Ramos (cell line): ENCODE data around the gene ASIC1.
"Not testable (repeated sequence)": the region's sequence is repeated elsewhere in the genome, so short reads cannot be mapped to it uniquely, and the experiment has no call there.

Experiments used
- in situ Hi-C: fragments of 300-500 bp; cut with MboI; formaldehyde crosslinking; loops from one replicate; pipeline ENCODE4 v1.14.3; 2022; ENCODE audit warnings: low sequenced_read_pairs; ENCODE audit not compliant: unreplicated experiment

ASIC1 gene

DNA sequence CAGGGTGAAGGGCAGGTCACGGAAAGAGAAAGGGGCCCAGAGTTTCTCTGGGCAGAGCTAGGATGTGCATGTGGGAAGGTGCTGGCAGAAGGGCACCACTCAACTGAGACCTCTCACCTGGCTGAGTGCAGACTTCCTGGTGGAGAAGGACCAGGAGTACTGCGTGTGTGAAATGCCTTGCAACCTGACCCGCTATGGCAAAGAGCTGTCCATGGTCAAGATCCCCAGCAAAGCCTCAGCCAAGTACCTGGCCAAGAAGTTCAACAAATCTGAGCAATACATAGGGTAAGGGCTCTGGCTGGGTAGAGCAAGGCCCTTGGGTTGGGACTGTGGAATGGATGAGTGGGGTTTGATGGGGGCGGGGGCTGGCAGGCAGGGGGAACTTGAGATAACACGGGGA lies 22.4 kb downstream of the ASIC1 start:
- in situ Hi-C loops, result no loop called here

DNA sequence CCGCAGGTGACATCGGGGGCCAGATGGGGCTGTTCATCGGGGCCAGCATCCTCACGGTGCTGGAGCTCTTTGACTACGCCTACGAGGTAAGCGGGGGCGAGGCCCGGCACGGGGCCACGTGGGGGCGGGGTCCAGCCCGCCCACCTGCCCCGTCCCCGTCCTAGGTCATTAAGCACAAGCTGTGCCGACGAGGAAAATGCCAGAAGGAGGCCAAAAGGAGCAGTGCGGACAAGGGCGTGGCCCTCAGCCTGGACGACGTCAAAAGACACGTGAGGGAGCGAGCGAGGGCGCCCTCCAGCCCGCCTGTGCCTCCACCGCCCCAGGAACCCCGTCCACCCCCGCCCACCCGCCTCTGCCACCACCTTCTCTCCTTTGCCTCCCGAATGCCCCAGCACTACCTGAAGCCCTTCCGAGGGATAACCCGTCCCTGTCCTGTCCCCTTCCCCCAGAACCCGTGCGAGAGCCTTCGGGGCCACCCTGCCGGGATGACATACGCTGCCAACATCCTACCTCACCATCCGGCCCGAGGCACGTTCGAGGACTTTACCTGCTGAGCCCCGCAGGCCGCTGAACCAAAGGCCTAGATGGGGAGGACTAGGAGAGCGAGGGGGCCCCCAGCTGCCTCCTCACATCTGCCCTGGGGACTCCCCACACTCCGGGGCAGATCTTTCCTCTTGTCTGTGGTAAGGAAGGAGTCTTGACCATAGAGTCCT lies 23.9 kb downstream of the ASIC1 start:
- in situ Hi-C loops, result no loop called here

DNA sequence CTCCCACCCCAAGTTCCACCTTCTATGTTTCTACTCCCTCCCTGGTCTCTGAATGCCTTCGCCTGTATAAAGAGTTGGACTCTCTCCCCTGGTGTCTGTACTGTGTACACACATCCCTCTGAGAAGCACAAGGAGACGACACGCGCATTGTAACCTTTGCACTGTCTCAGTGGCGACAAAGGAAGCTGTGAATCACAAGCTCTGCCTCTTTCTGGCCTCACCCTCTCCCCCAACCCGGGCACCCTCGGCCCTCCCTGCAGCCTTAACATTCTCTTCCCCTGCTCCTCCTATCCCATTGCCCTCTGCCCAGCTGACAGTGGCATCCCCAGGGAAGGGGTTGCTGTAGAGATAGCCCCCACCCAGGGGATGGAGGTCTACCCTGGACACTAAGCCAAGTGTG lies 25.2 kb downstream of the ASIC1 start:
- in situ Hi-C loops, result no loop called here

DNA sequence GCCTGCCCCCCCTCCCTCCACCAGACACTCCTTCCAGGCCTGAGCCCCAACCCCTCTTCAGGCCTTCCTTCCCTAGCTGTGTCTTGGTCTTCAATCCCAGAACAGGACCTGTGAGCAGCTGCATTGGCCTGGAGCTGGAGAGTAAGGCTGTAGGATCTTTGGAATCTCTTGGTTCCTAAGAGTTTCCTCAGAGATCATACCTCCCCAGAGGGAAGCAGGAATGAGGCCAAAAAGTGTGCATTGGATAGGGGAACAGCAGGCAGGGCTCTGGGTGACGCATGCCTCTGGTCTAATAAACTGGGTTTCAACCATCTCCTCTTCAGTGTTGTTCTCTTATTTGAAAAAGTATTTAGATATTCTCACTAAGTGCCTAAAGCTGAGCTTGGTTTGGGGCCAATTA lies 25.9 kb downstream of the ASIC1 start:
- in situ Hi-C loops, result no loop called here

DNA sequence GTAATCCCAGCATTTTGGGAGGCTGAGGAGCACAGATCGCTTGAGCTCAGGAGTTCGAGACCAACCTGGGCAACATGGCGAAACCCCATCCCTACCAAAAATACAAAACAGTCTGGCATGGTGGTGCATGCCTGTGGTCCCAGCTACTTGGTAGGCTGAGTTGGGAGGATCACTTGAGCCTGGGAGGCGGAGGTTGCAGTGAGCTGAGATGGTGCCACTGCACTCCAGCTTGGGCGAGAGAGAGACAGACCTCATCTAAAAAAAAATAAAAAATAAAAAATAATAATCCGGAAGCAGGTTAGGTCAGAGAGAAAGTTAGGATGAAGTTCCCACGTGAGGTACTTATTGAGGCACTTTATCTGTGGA lies 27.0 kb downstream of the ASIC1 start:
- in situ Hi-C loops, result not testable (repeated sequence)

DNA sequence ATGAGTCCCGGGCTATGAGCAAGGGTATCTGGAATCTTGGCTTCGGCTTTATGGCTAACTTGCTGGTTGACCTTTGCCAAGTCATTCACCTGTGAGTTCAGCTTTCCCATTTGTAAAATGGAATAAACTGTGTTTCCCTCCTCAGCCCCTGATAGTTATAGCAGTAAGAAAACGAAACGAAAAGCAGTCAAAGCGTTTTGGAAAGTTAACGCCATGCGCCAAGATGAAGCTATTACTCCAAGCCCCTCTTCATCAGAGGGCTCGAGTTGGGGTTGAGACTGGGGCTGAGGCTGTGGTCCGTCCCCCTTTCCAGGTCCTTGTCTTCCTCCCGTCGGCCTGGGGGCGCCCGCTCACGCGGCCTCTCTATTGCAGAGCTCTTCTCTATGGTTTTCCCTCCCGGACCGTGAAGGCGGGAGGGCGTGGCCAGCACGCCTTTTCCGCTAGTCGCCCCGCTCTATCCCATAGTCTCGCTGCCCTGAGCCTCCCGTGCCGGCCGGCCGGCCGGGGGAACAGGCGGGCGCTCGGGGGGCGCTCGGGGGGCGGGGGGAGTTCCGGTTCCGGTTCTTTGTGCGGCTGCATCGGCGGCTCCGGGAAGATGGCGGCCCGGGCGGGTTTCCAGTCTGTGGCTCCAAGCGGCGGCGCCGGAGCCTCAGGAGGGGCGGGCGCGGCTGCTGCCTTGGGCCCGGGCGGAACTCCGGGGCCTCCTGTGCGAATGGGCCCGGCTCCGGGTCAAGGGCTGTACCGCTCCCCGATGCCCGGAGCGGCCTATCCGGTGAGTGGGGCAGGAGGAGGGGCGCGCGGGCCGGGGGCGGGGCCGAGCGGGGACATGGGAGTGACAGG lies 27.6 kb downstream of the ASIC1 start, which contains the start of gene SMARCD1:
TSS of gene SMARCD1 (plus strand) at position 568 of the 840 bp plus-strand sequence. CDS start at position 596, 28 bp downstream.
- in situ Hi-C loops, result no loop called here

DNA sequence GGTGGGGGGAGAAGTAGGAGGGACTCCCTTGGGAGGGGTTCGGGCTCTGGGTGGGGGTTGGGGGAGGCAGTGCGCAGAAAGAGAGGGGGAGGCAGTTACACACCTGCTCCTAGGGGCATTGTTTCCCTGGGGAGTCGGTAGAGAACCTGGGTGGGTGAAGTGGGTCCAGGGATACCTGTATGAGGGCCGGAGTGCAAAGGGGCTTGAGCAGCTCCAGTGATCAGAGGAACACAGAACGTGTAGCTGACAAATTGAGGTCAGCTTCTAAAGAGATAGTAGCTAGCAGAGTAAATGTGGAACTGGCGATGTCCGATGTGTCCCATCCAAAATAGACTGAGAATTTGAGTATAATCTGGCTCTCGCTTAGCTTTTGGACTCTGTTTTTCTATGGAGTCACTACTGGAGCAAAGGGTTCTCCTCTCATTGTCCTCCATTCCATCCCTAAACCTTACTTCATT lies 28.2 kb downstream of the ASIC1 start:
- in situ Hi-C loops, result no loop called here

DNA sequence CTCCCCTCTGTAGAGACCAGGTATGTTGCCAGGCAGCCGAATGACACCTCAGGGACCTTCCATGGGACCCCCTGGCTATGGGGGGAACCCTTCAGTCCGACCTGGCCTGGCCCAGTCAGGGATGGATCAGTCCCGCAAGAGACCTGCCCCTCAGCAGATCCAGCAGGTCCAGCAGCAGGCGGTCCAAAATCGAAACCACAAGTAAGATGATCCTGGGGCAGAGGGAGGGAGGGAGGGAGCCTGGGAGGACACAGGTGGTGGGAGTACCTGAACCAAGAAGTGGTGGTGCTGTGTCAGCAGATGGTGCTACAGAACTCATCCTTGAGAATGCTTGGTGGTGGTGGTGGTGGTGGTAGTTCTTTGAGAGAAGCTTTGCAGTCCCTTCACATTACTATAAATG lies 28.8 kb downstream of the ASIC1 start:
- in situ Hi-C loops, result no loop called here

DNA sequence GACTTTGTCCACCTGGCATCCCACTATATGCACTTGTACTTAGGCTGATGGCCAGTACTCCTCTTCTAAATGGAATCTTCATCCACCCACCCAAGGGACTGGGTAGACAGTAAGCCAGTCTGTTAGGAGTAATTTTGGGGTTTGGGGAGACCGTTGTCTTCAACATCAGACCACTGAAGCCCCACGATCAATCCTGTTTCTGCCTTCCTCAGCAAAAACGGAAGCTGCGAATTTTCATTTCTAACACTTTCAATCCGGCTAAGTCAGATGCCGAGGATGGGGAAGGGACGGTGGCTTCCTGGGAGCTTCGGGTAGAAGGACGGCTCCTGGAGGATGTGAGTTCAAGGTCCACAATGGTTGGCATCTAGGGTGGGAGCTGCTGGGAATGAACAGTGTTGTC lies 29.8 kb downstream of the ASIC1 start:
- in situ Hi-C loops, result no loop called here

DNA sequence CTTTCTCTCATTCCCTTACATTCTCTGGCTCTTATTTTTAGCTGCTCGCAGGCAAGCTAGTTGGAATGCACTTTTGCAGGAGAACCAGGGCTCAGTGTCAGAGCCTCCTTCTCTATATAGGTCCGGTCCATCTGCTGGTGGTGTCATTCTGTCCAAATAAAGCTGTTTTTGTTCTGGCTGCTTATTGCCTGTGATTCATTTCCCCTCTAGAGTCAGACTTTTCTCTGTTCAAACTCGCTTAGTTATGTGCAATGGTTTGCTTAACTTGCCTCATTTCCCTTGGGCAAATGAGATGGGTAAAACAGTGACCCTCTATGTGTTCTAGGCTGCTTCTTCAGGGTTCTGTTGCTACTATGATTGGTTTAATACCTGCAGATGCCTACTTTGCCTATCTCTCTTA lies 30.6 kb downstream of the ASIC1 start:
- in situ Hi-C loops, result no loop called here

DNA sequence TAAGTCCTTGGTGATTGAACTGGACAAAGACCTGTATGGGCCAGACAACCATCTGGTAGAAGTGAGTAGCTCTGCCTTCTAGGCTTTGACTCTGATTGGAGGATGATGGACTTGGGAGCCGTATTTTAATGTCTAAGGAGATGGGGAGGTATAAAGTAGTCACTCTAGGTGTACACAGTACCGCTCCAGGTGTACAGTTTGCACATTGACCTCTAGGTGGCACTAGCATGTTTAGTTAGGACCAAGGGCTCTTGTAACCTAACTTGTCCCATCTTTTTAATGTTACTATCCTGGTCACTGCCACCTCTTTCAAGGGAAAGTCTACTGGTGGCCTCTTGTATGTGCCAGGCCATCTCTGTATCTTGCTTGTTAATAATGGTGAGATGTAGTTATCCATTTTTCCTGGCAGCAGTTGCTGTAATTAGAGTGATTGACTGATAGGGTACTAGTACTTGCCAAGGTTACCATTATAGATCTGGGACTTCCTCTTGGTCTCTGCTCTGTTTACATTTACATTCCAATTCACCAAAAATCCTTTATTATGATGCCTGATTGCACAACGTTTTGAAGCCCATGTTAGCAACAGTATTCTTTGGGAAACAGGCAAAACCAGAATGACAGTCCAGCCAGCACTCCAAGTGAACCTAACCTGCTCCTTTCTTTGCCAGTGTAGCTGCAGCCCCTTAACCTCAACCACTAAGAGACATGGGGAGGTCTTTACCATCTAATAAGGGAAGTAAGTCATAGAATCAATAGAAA lies 31.4 kb downstream of the ASIC1 start:
- in situ Hi-C loops, result no loop called here

DNA sequence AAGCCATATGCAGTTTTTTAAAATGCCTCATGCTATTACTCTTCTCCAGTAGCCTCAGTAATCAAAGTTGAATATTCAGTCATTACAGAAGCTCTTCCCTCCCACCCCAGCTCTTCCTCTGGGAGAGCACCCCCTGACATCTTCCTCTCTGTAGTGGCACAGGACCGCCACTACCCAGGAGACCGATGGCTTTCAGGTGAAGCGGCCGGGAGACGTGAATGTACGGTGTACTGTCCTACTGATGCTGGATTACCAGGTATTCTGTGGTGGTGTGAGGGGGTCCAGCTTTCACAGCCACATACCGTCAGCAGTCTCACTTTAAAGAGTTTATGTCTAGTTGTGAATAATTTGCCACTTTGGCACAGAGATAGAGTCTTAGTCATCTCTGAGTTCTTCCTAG lies 32.3 kb downstream of the ASIC1 start:
- in situ Hi-C loops, result no loop called here

DNA sequence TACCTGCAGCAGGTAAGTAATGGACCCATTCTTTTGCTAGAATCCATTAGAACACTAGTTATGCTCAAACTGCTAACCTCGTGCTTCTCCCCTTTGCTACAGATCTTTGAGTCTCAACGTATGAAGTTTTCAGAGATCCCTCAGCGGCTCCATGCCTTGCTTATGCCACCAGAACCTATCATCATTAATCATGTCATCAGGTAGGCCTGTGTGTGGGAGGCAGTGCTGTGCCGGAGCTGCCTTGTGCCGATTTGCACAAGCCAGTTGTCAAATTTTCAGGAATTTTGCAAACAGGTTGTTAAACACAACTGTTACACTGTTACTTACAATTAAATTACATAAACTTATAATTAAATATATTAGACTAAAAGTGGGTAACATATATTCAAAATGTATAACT lies 33.0 kb downstream of the ASIC1 start:
- in situ Hi-C loops, result no loop called here

DNA sequence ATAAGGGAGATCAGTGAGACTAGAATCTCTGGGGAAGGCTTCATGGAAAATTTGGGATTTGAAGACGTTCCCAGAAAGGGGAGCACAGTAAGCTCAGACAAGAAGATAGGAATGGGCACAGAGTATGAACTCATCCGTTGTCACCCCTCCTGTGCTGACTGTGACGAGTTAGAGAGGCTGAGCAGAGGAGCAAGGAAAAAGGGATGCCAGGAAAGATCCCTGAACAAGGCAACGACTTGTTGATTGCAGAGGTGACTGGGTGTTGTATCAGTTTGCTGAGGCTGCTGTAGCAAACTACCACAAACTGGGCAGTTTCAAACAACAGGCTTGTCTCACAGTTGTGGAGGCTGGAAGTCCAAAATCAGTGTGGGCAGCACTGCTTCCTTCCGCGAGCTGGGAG lies 40.6 kb downstream of the ASIC1 start:
- in situ Hi-C loops, result no loop called here

DNA sequence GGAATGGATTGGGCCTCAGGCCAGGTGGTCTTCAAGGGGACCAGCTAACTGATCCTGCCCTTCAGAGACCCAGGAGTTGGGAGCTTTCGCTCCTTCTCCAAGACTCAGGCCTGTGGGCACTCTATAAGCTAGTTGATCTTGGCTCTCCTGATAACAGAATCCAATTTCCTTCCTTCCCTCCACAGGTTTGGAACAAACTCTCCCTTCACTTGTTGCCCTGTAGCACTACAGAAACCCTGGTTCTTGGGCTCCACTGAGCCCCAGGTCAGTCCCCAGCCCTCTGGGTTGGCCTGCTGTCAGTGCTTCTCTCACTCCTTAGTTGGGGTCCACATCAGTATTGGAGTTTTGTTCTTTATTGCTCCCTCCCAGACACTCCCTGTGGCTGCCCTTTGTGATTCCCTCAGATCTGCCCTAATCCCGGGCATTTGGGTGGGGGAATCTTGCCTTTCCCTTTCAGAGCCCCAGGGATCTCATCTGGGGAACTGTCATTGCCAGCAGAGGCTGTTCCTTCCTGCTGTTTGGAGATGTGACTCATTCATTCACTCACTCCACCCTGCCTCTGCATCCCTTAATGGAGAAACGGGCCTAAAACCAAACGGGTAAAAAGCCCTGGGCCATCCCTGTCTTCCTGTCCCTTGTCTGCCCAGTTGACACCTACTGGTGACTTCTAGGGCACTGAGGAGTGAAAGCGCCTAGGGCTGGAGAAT lies 42.1 kb downstream of the ASIC1 start:
- in situ Hi-C loops, result no loop called here

DNA sequence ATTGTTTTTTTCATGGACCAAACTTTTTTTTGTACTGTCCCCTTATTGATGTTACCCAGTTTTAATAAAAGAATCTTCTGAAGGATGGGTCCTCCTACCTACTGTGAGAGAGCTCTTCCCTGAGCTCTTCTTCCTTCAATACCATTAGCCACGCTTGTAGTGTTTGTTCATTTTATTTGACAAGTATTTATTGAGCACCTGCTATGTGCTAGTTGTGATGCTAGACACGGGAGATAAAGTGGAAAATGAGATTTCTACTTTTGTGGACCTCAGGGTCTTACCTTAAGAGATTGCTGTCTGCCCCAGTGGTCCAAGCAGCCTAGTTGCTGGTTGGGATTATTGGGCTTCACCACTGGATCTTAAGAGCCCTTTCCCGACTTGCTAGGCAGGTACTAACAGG lies 43.2 kb downstream of the ASIC1 start:
- in situ Hi-C loops, result no loop called here

DNA sequence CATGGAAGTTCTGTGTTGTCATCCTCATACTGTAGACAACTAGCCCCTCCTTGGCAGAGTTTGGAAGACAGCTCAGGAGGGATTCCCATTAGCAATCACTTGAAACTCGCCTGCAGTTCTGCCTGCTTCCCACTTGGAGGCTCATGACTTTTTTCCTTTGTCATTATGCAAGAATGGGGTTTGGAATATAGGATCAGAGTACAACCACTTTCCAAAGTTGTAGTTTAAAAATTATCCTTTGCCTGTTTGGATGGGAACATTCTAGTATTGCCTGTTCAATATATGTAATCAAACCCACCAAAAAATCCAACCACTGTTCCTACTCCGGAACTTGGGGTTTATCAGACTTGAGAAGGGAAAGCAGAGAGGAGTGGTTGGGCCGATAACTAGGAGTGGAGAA lies 44.3 kb downstream of the ASIC1 start:
- in situ Hi-C loops, result no loop called here

DNA sequence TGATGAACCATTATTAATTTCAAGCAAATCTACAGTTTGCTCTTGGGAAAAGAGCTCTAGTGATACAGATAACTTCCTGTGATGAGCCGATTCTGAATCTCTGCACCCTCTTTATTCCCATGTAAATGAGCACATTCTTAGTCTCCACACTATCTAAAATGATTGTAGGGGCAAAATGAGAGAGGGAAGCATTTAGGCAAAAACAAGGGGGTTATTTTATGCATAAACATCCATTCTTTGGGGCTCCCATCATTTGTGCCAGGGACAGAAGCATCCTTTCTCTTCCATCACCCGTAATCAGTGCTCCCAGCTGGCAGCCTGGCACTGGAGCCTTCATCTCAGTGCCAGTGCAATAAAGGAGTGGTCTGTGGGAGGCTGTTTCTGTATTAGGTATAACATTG lies 44.7 kb downstream of the ASIC1 start:
- in situ Hi-C loops, result no loop called here

DNA sequence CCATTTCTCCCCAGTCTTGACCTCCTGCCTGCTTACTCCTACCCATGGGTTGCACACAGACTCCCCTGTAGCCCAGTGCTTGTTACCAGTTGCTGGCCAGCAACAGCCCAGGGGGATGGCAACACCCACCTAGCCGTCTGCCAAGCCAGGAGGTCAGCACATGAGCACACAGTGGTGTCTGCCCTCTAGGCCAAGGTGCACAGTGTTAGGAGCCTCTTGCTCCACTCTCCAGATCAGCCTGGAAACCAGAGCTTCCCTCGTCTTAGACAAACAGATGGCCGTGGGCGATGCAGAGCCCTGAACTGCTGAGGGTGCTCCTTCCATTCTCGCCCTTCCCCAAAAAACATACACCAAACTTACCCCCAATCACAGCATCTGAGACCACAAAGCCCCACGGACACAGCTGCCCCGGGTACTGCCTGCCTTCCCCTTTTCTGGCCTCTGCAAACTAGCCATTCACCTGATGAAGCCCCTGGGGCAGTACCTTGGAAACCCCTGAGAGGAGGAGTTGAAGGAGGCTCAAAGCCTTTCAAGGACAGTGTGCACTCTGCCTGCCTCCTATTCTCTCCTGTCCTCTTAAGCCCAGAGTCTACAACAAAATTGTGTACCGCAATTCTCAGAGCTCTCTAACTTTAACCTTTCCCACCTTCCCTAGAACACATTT lies 45.4 kb downstream of the ASIC1 start:
- in situ Hi-C loops, result no loop called here

DNA sequence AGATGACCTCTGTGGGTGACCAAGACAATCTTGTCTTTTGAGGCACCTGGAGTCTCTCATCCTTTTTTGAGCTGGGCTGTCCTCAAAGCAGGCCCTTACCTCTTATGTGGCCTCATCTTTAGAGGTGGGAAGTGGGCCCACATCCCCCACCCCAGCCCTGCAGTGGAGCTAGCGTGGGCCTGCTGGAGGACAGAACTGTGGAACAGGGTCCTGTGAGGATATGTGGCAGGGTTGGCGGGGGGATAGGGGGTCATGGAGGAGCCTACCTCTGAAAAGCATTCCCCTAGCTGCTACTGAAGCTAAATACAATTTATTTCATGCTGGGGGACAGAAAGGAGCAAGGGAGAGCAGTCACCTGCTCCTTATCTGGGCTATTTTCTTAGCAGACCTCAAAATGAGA lies 46.0 kb downstream of the ASIC1 start:
- in situ Hi-C loops, result no loop called here
